ENCODE data around the gene UNK.

Gene UNK

DNA sequence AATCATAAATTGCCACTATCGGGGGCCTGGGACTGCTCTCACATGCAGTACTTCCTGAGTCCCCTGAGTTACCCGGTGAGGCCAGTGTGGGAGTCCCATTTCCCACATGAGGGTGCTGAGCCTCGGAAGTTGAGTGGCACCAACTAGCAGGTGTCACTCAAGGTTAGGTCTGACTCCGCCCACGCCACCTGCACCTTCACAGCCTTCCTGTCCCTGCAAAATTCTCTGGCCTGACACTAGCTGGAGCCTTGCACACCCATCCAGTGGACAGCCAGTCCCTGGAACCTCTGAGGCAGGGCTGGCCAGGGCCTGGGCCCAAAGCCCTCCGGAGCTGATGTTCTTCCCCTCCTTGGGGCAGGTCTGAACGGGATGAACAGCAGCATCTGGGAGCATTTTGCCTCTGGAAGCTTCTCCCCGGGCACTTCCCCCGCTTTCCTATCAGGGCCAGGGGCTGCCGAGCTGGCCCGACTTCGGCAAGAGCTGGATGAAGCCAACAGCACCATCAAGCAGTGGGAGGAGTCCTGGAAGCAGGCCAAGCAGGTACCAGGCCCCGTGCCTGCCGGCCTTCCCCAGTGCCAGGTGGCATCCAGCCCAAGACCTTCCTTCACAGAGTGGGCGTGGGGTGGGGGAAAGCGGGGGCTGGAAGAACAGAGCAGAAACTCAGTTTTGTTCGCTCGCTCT is 37.7 kb downstream of the UNK start:
- DNase-seq (ENCODE audit: low read depth), result no peak

DNA sequence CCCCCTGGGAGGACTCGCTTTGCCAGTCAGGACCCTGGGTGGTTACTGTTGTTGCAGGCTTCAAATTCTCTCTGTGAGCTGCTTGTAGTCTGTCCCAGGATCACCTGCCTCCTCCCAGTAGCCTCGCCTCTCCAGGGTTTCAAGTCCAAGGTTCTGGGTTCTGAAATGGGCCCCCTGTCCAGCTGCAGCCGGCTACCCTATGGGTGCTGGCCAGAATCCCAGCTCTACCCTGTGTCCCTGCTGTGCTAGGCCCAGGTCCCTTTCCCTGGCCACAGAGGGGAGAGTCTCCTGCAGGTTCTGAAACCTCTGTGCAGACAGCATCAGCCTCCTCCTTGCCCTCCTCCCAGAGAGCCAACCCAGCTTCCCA is 38.2 kb downstream of the UNK start:
- no peak for DNase-seq (ENCODE audit: low read depth)

DNA sequence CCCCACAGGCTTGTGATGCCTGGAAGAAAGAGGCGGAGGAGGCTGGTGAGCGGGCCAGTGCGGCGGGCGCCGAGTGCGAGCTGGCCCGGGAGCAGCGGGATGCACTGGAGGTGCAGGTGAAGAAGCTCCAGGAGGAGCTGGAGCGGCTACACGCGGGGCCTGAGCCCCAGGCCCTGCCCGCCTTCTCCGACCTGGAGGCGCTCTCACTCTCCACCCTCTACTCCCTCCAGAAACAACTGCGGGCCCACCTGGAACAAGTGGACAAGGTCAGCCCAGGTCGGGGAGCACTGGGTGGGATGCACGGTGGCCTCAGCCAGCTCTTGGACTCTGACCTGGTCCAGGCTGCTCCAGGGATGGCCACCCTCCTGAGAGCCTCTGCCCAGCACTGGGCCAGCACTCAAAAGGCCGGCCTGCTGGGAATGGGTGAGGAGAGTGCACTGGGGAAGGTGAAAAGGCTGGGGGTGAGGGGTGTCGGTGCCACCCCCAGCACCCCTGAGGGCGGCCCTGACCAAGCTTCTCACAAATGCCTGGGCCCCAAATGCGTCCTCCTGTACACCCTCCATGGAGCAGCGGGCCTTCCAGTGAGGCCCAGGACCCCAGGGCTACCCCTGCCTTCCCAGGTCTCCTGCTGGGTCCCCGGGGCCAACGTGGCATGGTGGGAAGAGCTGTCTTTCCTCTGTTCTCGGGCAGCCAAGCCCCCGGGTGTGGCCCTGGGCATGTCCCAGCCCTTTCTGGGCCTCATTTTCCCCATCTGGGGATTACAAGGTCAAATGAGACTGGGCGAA is 38.8 kb downstream of the UNK start:
- DNase-seq (ENCODE audit: low read depth), result no peak

DNA sequence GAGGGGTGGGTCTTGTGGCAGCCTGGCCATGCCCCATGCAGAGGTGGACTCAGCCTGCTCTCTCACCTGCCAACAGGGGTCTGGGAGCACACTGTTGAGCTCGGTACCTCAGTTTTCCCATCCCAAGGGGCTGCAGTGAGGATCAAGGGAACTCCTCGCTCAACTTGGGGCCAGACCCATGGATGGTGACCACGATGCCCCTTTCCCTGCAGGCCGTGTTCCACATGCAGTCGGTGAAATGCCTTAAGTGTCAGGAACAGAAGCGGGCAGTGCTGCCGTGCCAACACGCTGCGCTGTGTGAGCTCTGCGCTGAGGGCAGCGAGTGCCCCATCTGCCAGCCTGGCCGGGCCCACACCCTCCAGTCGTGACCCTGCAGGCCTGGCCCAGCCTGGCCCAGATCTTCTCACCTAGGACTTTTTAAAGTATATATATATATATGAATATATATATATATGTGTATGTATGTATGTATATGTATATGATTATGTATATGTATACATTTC is 39.5 kb downstream of the UNK start:
- DNase-seq (ENCODE audit: low read depth), result no peak

DNA sequence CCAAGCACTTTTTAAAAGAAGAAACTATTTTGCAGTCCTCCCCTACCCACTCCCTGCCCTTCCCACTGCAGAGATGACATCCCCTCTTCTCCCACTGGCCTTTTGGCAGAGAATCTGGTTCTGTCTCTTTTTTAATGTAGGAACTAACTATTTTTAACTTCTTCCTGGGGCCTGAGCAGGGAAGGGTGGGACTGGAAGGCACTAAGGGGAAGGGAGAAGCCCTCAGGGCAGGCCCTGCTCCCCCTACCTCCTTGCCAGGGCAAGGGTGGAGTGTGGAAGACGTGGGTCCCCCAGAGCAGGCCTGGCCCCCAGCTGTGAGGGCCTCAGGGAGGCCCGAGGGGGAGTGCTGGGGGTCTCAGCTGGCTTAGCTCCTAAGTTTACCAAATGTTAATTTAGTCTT is 40.1 kb downstream of the UNK start:
- DNase-seq (ENCODE audit: low read depth), result no peak

DNA sequence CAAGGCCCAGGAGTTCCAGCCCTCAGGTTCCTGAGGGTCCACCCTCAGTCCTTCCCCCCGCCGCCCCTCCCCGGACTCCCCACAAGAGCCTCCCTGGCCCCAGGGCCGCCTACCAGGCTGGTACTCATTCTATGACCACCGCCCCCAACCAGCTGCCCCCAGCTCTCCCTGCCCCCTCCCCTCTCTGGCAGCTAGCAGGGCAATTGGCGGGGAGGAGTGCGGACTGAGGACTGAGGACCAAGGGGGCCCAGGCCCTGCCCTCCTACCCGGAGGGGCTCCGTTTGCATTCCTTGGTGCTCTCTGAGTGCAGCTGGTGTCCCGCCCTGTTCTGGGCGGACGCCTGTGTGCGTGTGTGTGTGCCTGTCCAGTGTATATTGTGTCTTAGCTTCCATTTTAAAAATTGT is 40.5 kb downstream of the UNK start:
- no peak for DNase-seq (ENCODE audit: low read depth)

DNA sequence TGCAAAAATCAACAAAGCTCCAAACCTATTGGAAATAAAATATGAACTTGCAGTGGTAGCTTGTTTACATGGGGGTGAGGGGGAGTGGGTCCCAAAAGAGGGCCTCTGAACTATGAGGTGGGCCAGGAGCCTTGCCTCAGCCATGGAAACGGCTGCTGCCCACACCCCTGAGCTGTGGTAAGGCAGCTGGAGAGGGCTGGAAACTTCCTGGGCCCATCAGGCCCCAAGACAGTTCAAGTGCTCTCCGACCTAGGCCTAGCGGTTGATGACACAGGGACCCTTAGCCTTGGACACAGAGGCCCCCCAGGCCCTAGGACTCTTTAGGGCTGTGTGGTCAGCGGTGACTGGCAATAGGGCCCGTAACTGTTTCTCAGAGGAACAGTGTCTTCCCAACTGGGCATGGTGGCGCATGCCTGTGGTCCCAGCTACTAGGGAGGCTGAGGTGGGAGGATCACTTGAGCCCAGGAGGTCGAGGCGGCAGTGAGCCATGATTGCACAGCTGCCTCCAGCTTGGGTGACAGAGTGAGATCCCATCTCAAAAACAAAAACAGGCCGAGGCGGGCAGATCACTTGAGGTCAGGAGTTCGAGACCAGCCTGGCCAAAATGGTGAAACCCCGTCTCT is 41.3 kb downstream of the UNK start:
- no peak for DNase-seq (ENCODE audit: low read depth)

DNA sequence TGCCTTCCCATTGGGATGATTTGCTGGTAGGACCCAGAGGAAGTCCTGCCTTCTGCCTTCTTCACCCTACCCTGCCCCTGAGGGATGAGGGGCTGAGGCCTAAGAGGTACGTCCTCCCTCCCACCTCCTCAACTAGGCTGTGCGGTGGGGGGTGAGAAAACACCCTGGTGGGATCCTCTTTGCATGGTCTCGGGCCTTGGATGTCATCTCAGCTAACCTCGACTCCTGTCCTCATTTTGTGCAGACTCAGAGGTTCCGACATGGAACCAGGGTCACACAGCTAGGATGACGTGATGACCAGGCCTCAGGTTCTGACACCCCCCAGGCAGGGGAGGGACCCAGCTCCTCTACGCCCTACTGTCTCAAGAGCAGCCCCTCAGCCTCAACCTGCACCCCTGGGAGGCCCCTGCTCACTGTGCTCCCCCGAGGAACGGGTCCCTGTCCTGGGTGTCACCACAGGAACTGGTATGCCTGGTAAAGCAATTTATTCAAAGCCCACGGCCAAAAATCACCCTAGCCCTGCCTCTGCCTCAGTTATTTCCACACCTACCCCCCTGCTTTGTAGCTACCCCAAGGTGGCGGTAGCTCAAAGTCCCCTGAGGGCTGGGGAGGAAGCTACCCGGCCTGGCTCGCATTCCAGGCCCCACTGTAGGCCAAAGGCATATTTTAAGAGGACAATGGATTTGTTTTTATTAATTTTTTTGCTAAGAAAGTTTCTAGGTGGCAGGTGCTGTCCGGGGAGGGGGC is 42.1 kb downstream of the UNK start:
- no peak for DNase-seq (ENCODE audit: low read depth)

DNA sequence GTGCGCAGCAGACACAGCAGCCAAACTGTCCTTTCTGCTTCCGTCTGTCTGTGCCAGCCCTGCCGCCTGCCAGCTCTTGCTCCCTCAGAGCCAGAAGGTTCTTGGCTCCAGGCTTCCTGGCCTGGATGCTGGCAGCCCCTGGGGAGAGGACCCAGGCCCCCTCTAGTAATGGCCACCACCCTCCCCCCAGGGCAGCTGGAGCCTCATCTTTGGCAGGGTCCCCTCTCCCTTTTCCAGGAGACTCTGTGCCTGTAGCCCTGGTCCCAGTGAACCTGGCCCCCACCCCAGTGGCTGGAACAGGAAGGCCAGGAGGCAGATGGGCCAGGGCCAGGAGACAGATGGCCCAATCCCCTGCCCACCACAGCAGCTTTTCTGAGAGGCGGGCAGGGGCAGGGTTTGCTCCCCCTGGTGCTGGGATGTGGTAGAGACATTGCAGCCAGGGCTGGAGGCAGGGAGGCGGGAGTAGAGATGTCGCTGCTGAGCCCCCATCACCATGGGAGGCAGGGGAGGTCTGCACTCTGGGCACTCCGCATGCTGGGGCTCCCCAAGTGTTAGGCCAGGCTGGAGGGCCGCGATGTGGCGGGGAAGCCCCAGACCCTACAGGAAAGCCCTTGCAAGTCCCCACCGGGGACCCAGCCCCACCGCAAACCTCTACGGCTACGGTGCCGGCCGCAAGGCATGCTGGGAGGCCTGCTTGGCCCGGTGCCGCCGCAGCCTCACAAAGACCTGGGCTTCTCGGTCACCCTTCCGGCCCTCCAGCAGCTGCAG is 42.9 kb downstream of the UNK start:
- peak; percentile 55 for DNase-seq (ENCODE audit: low read depth)

DNA sequence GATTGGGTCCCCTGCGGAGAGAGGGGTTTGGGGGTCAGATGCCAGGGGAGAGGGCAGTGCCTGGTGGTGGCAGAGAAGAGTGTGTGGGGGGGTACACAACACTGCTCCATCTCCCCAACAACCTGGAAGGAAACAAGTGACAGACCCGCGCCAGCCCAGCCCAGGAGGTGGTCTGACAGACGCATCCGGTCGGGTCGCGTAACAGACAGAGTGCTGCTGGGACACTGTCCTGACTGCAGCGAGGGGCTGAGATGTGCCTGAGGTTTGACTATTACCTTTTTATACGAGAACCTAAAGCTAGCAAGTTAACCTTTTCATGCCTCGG is 43.4 kb downstream of the UNK start:
- no peak for DNase-seq (ENCODE audit: low read depth)

DNA sequence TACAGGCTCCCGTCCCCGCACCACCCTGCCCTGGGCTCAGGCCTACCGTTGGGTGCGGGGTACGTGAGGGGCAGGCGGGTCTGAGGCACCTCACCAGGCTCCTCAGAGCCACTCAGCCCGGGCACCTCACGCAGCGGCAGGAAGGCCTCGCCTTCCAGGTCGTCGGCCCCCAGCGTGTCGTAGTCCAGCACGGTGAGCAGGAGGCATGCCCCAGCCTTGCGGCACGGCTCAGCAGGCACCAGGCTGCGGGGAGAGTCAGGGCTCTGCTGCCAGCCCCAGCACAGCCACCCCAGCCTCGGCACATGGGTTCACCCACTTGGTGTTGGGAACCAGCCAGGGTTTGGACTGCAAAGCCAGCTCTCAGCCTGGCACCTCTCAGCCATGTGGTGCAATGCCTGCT is 44.1 kb downstream of the UNK start:
- DNase-seq (ENCODE audit: low read depth), result no peak

DNA sequence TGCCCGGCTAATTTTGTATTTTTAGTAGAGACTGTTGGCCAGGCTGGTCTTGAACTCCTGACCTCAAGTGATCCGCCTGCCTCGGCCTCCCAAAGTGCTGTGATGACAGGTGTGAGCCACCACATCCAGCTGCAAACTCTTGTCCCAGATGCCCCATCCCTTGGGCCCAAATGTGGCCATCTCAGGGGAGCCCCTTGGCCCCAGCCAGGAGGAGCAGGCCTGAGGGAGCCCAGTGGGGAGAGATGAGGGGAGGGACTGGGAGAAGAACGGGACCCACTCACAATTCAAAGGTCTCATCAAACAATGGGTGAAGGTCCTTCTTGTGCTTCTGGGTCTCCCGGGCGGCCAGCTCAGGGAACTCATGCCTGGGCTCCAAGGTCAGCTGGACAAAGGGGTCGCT is 45.1 kb downstream of the UNK start:
- DNase-seq (ENCODE audit: low read depth), result no peak

DNA sequence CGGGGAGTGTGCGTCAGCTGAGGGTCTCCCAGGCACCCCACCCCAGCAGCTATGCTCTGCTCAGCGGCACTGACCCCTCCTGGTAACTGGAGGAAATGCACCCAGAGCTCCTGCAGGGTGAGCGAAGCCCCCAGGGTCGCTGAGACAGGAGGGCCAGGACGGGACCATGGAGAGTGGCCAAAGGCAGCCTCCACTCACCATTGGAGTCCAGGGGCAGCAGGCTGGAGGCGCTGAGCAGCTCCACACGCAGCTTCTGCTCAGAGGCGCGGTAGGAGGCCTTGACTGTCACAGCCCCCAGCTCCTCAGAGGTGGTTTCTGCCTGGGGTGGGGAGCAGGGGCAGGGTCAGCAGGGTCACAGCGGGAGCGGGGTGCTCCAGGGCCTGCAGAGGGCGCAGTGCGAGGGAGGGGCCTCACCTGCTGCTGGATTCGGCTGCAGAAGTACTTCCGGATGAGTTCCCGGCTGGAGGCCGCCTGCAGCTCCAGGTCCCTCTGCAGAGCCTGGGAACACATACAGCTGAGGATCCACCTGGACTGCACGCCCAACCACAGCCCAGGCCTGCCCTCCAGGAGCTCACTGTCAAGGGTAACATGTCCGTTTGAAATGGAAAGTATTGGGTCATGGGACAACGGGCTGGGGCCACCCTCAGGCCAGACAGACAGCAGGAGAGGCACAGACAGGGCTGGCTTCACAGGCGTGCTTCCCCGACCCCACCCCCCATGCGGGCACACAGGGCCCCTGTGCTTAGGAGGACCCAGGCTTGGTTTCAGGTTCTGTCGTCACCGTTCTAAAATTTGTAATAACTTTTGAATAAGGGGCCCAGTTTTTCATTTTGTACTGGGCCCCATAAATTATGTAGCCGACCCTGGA is 45.8 kb downstream of the UNK start:
- no peak for DNase-seq (ENCODE audit: low read depth)

DNA sequence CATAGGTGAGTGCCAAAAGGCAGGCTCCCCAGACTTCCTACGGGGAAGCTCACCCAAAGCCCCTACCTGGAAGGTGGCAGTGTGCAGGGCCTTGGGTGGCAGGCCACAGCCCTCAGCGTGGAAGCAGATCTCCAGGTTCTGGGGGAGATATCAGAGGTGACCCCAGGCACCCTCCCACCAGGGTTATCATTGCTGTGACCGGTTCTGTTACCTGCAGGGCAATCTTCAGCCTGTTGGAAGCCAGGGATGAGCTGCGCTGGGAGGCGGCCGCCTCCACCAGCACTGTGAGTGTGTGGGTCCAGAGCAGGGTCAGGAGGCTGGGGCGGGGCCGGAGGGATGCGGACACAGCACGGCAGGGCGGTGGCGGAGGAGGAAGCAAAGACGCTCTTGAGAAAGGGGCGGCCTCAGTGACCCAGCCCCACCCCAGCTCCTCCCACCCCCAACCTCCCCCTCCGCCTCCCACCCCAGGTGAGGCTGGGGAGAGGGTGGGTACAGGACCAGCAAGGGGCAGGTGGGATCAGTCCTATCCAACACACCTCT is 46.5 kb downstream of the UNK start:
- DNase-seq (ENCODE audit: low read depth), result no peak

DNA sequence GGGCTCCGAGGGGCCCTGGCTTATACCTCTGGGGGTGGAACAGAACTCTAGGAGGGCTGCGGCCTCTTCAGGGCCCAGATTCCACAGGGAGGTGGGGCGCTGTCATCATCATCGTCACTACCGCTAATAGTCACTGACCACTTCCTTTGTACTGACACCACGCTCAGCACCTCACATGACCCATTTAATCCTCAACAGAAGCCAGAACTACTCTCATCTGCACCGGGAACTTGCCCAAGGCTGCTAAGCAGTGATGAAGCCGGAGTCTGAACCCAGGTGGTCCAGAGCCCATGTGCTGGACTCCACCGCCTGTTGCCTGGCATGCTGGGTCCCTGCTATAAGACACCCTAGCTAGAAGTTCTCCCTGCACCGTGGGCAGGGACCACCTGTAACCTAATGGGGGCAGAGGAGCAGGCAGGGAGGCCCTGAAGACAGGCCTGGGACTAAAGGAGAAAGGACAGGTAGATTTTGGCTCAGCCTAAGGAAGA is 47.6 kb downstream of the UNK start:
- no peak for DNase-seq (ENCODE audit: low read depth)

DNA sequence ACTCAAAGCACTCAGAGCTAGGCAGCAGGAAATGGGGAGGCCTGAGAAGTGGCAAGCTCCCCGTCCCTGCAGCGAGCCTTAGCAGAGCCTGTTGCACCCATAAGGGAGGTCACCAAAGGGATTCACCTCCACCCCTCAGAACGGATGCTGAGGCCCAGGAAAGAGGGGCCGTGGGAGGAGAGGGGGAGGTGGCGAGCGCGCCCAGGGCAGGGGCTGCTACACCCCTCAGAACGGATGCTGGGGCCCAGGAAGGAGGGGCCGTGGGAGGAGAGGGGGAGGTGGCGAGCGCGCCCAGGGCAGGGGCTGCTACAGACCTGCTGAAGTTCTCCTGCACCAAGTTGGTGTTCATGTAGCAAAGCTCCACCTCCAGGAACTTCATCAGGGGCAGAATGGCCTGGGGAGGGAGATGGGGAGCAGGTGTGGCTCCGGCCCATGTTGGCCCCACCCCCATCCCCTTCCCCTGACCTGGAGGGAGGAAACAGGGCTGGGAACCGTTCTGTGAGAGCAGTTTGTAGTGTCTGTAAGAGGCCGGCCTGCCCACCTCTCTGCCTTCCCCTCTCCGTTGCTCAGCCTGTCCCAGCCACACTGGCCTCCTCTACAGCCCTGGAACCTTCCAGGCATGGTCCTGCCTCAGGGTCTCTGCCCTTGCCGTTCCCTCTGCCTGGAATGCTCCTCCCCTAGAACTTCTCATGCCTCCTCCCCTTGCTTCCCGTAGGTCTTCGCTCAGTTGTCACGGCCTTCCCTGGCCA is 48.2 kb downstream of the UNK start:
- DNase-seq (ENCODE audit: low read depth), result no peak

DNA sequence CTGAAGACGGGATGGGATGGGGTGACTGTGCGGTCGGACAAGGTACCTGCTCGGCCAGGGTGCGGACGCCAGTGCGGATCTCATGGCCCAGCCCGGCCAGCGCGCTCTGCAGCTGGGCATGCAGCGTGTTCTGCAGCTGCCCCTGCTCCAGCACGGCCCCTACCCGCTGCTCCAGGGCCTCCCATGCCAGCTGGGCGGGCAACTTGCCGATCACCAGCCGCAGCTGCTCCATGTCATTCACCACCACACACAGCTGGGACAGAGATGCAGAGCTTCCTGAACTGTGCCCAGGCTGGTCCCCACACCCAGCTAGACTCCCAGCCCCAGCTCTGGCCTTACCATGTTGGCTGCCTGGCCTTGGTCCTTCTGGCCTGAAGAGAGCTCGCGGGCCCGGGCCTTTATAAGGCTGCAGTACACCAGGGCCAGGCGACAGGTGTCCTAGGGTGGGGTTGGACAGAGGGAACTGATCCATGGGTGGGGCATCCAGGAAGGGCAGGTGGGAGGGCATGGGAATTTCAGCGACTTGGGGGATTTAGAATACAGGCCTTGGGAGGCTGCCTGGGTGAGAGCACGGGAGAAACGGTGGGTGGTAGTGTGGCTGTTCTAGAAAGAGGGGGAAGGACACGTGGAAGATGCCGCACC is 49.8 kb downstream of the UNK start:
- no peak for DNase-seq (ENCODE audit: low read depth)

DNA sequence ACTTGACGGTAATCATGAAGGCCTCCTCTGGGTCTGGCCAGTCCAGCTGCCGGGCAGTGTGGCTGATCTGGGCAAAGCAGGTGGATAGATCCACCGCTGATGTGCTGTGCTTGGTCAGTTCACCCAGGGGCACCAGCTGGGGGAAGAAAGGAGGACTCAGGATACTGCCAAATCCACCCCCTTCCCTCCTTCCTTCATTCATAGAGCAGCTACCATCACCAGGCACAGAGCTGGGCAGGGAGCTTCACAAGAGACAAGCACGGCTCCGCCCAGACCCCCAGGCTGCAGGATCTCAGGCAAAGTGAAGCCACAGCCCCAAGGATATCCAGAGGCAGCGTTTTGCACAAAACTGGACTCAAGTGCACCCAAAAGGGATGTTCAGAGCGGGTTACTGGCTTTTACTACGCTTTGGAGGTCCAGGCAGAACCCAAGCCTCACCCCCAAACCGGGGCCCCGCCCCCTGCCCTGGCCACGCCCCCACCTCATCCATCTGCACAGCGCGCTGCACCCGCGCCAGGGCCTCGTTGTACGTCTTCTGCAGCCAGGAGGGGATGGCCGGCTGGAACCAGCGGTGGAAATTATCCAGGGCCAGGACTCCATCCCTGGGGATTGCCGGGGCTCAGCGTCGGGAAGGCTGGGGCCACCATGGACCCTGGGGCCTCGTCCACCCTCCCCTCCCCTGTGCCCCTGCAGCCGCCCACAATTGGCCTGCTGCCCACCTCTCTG is 50.5 kb downstream of the UNK start:
- DNase-seq (ENCODE audit: low read depth), result no peak

DNA sequence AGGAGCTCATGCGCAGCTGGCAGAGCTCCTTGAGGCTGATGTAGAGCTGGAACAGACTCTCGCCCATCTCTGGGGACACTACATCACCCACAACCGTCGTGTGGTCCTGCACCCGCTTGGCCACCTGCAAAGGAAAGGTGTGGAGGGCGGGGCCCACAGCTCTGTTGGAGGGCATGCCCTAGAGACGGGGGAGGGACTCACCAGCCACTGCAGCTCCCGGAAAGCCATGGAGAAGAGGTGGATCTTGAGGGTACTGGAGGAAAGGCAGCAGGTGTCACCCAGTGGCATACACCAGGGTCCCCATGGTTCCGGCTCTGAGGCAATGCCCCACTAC is 51.0 kb downstream of the UNK start:
- DNase-seq (ENCODE audit: low read depth), result no peak

Data from stimulated activated CD8-positive, alpha-beta memory T cell treated with anti-CD3 and anti-CD28 coated beads, Interleukin-4, amount 100 ng/mL, for 24 hours (primary cell).